Prostate gland (tissue), 2 donors: ENCODE results near the gene TP53I13. TPM values are rescaled to one million over a fixed set of nuclear protein-coding genes. Genes with fewer than 3 reads are reported as not detected.

Experiments used
- DNase-seq: peaks from one replicate; pipeline ENCODE4 v3.0.0-alpha.2; 2019; ENCODE audit warnings: low spot score
- H3K27ac ChIP-seq, 2 donors: fragments of 200-600 bp; sonication (generic); 2 replicates each; pipeline ENCODE4 v1.5.1; 2017 to 2019
- H3K27me3 ChIP-seq: fragments of 200-600 bp; sonication (generic); replicated peaks from 2 replicates; pipeline ENCODE4 v1.5.1; 2019; ENCODE audit not compliant: insufficient read depth
- H3K36me3 ChIP-seq, 2 donors: fragments of 200-600 bp; sonication (generic); 1 replicate in 1 of 2; 2 replicates in 1 of 2; pipeline versions ENCODE4 v1.5.1 to v1.8.1; 2017 to 2019
- H3K4me1 ChIP-seq: fragments of 200-600 bp; sonication (generic); replicated peaks from 2 replicates; pipeline ENCODE4 v1.5.1; 2019
- H3K4me3 ChIP-seq, 2 donors: fragments of 200-600 bp; sonication (generic); 2 replicates each; pipeline ENCODE4 v1.5.1; 2017 to 2019
- H3K9me3 ChIP-seq: fragments of 200-600 bp; sonication (generic); 2 replicates; pipeline ENCODE4 v1.5.1; 2017
- POLR2A ChIP-seq: fragments of 450-650 bp; IDR thresholded peaks from one replicate; pipeline ENCODE4 v1.6.1; 2016; ENCODE audit warnings: antibody characterized with exemption, mild to moderate bottlenecking
- POLR2AphosphoS5 ChIP-seq: sonication (generic); formaldehyde crosslinking; IDR thresholded peaks from one replicate; pipeline ENCODE4 v1.6.1; 2017; ENCODE audit warnings: antibody characterized with exemption
- WGBS: methylation state at CpG from one replicate; pipeline ENCODE4 v1.1.5; 2018; 5-methylcytosine and 5-hydroxymethylcytosine counted together
- intact Hi-C: fragments of 100-400 bp; cut with DNase I; formaldehyde crosslinking; loops from one replicate; pipeline ENCODE4 v1.14.2; 2022
- total RNA-seq, 2 donors: library from RNA; depleted of rRNA; stranded (reverse); fragments of >200 nt; gene quantifications; one replicate each; pipeline ENCODE4 v1.1.0, GENCODE V29; 2016
- TF ChIP-seq, protein P1 (sequence below), 4 experiments: fragments of 200-600 bp in 2 of 4; fragments of 450-650 bp in 2 of 4; sonication (generic) in 2 of 4; IDR thresholded peaks; 1 replicate in 3 of 4; 2 replicates in 1 of 4; pipeline ENCODE4 v1.5.1; 2016 to 2019; ENCODE audit warnings: antibody characterized with exemption in 4 of 4, mild to moderate bottlenecking in 2 of 4, moderate library complexity in 2 of 4

The TP53I13 gene
- total RNA-seq, 2 donors from 2014 or later, result 52.5 to 82.0 TPM

DNA sequence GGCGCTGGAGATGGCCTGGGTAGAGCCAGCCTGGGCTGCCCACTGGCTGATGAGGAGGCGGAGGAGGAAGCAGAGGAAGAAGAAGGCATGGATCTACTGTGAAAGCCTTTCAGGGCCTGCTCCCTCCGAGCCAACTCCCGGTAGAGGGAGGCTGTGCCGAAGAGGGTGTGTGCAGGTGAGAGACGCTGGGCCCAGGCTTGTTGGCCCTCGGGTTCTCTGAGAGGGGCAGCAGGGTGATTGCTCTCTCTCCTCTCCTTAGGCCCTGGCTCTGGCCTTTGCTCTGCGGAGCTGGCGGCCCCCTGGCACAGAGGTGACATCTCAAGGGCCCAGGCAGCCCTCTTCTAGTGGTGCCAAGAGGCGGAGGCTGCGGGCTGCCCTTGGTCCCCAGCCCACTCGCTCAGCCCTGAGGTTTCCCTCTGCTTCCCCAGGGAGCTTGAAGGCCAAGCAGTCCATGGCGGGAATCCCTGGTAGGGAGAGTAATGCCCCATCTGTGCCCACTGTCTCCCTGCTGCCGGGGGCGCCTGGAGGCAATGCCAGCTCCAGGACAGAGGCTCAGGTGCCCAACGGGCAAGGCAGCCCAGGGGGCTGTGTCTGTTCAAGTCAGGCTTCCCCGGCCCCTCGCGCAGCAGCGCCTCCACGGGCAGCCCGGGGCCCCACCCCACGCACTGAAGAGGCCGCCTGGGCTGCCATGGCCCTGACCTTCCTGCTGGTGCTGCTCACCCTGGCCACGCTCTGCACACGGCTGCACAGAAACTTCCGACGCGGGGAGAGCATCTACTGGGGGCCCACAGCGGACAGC, 3.6 kb downstream of the TP53I13 start:
- no peaks in the 10 kb centered on the region for H3K27me3 ChIP-seq
- H3K27ac ChIP-seq, result no peak overlapping the region
- peaks cover 7 to 10% of the 10 kb centered on the region in 2 donors for H3K36me3 ChIP-seq
- no peak for TF ChIP-seq POLR2AphosphoS5
- no peak for TF ChIP-seq POLR2A
- TF ChIP-seq, protein P1, sequence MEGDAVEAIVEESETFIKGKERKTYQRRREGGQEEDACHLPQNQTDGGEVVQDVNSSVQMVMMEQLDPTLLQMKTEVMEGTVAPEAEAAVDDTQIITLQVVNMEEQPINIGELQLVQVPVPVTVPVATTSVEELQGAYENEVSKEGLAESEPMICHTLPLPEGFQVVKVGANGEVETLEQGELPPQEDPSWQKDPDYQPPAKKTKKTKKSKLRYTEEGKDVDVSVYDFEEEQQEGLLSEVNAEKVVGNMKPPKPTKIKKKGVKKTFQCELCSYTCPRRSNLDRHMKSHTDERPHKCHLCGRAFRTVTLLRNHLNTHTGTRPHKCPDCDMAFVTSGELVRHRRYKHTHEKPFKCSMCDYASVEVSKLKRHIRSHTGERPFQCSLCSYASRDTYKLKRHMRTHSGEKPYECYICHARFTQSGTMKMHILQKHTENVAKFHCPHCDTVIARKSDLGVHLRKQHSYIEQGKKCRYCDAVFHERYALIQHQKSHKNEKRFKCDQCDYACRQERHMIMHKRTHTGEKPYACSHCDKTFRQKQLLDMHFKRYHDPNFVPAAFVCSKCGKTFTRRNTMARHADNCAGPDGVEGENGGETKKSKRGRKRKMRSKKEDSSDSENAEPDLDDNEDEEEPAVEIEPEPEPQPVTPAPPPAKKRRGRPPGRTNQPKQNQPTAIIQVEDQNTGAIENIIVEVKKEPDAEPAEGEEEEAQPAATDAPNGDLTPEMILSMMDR (IDR thresholded peaks at IDR 0.05), result no peak
- intact Hi-C loops, result no loop called here
- H3K9me3 ChIP-seq, result no peaks in the 10 kb centered on the region
- DNase-seq, result no peak
- peaks cover 4% of the 10 kb centered on the region for H3K4me1 ChIP-seq
- peak overlapping the region in 1 of 2 donors; percentile 24 for H3K4me3 ChIP-seq
- 74% methylated on average over 20 of the region's 30 CpGs for WGBS

DNA sequence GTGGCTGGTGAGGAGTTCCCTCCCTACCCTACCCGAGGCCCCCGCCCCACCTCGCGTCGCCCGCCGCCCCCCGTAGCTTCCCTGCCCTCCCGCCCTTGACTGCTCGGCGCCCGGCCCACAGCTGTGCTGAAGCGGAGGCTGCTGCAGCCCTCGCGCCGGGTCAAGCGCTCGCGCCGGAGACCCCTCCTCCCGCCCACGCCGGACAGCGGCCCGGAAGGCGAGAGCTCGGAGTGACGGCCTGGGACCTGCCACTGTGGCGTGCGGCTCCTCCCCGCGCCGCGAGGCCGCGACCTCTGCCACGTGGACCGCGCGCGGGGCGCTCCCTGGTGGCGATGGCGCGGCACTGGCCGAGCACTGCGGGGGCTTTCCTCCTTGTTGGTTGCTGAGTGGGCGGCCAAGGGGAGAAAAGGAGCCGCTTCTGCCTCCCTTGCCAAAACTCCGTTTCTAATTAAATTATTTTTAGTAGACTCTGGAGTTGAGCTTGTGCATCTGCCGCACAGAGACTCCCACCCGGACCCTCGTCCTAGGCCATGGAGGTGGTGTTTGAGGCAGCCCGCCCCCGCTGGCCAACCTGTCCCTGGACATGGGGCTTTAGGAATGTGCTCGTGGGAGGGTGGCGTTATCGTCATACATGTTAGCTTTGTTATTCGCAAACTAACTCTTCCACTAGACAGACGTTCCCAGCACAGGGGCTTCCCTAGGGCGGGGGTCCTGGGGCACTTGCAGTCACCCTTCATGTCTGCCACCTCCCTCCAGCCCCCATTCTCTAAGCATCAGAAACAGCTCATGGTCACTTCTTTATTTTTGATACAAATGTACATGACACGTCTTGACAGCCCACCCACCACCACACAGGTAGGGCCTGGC, 4.4 kb downstream of the TP53I13 start:
- peaks cover 7 to 18% of the 10 kb centered on the region in 2 donors for H3K36me3 ChIP-seq
- 42% methylated on average over 18 of the region's 62 CpGs for WGBS
- no peak for TF ChIP-seq POLR2A
- TF ChIP-seq, protein P1 (IDR thresholded peaks at IDR 0.05), result peak in 3 of 4 experiments; percentile 39 to 64 (median 58)
- H3K27ac ChIP-seq, result no peak overlapping the region
- peaks cover 4% of the 10 kb centered on the region for H3K4me1 ChIP-seq
- intact Hi-C loops, result no loop called here
- DNase-seq, result no peak
- H3K9me3 ChIP-seq, result no peaks in the 10 kb centered on the region
- peak overlapping the region in 1 of 2 donors; percentile 24 for H3K4me3 ChIP-seq
- no peaks in the 10 kb centered on the region for H3K27me3 ChIP-seq

DNA sequence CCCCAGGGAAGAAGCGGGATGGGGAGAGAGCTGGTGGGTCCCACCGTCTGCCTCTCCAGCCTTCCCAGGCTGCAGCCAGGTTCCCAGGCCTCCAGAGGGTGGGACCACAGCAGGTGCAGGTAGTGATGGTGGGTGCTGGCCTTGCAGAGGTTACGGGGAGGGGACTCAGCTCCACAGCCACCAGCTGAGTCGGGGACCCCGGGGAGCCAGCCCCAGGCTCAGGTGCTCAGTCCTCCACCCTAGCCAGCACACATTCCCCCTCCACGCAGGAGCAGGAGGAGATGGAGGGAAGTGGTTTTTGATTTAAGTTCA, 5.0 kb downstream of the TP53I13 start:
- Histone ChIP-seq H3K4me1 (peaks cover 4% of the 10 kb centered on the region), H3K27me3 (no peaks in the 10 kb centered on the region), H3K27ac (no peak overlapping the region), H3K4me3 (no peak overlapping the region), H3K36me3 (peaks cover 7 to 23% of the 10 kb centered on the region in 2 donors), H3K9me3 (no peaks in the 10 kb centered on the region)
- TF ChIP-seq POLR2AphosphoS5, result no peak
- TF ChIP-seq POLR2A, result no peak
- TF ChIP-seq, protein P1 (IDR thresholded peaks at IDR 0.05), result no peak
- DNase-seq, result no peak
- 74% methylated on average over 6 of the region's 6 CpGs for WGBS
- intact Hi-C loops, result no loop called here

DNA sequence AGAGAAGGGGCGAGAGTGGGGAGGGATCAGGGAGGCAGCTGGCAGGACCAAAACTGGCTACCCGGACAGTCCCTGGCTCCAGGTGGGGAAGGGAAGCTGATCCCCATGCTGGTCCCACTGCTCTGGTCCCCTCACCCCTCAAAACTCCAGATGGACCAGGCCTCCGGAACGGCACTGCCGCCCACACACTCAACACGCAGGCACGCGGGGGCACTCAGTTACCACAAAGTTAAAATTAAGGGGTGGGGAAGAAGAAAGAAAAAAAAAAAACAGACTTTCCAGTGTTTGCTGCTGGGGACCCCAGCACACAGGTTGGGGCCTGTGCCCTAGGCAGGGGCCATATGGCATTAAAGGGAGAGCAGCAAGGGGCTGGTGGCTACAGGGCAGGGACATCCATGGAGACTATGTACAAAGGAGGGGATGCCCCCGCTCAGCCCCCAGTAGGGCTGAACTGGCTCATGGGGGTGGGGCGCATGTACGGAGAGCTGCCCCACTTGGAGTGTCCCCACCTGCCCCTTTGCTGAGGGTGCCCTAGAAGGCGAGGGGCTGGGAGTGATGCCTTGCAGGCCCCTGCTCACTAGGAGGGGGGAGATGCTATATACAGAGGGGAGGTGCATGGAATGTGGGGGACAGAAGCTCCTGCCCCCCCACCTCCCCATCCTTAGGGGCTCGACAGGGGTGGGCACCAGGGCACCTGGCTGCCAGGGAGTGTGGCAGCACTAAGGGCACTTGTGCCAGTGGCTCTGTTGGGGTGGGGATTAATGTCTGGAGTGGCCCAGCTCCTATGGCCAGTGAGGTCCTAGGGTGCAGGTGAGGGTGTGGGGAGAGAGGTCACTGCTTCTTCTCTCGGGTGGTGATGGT, 5.6 kb downstream of the TP53I13 start:
- Histone ChIP-seq H3K27me3 (no peaks in the 10 kb centered on the region), H3K27ac (no peak overlapping the region), H3K36me3 (peaks cover 7 to 23% of the 10 kb centered on the region in 2 donors), H3K9me3 (no peaks in the 10 kb centered on the region), H3K4me1 (peaks cover 4% of the 10 kb centered on the region), H3K4me3 (no peak overlapping the region)
- no peak for DNase-seq
- intact Hi-C loops, result no loop called here
- 84% methylated on average over 14 of the region's 14 CpGs for WGBS
- TF ChIP-seq POLR2A (no peak), POLR2AphosphoS5 (no peak)
- TF ChIP-seq, protein P1 (IDR thresholded peaks at IDR 0.05), result no peak
